Prostate gland (tissue), 2 donors: ENCODE results near the gene SGK2. TPM values are rescaled to one million over a fixed set of nuclear protein-coding genes. Genes with fewer than 3 reads are reported as not detected.

Experiments
- DNase-seq: peaks from one replicate; pipeline ENCODE4 v3.0.0-alpha.2; 2019; ENCODE audit warnings: low spot score
- H3K27ac ChIP-seq, 2 donors: fragments of 200-600 bp; sonication (generic); 2 replicates each; pipeline ENCODE4 v1.5.1; 2017 to 2019
- H3K27me3 ChIP-seq: fragments of 200-600 bp; sonication (generic); replicated peaks from 2 replicates; pipeline ENCODE4 v1.5.1; 2019; ENCODE audit not compliant: insufficient read depth
- H3K36me3 ChIP-seq, 2 donors: fragments of 200-600 bp; sonication (generic); 1 replicate in 1 of 2; 2 replicates in 1 of 2; pipeline versions ENCODE4 v1.5.1 to v1.8.1; 2017 to 2019
- H3K4me1 ChIP-seq: fragments of 200-600 bp; sonication (generic); replicated peaks from 2 replicates; pipeline ENCODE4 v1.5.1; 2019
- H3K4me3 ChIP-seq, 2 donors: fragments of 200-600 bp; sonication (generic); 2 replicates each; pipeline ENCODE4 v1.5.1; 2017 to 2019
- H3K9me3 ChIP-seq: fragments of 200-600 bp; sonication (generic); 2 replicates; pipeline ENCODE4 v1.5.1; 2017
- POLR2A ChIP-seq: fragments of 450-650 bp; IDR thresholded peaks from one replicate; pipeline ENCODE4 v1.6.1; 2016; ENCODE audit warnings: antibody characterized with exemption, mild to moderate bottlenecking
- POLR2AphosphoS5 ChIP-seq: sonication (generic); formaldehyde crosslinking; IDR thresholded peaks from one replicate; pipeline ENCODE4 v1.6.1; 2017; ENCODE audit warnings: antibody characterized with exemption
- WGBS: methylation state at CpG from one replicate; pipeline ENCODE4 v1.1.5; 2018; 5-methylcytosine and 5-hydroxymethylcytosine counted together
- intact Hi-C: fragments of 100-400 bp; cut with DNase I; formaldehyde crosslinking; loops from one replicate; pipeline ENCODE4 v1.14.2; 2022
- total RNA-seq, 2 donors: library from RNA; depleted of rRNA; stranded (reverse); fragments of >200 nt; gene quantifications; one replicate each; pipeline ENCODE4 v1.1.0, GENCODE V29; 2016
- TF ChIP-seq, protein P1 (sequence below), 4 experiments: fragments of 200-600 bp in 2 of 4; fragments of 450-650 bp in 2 of 4; sonication (generic) in 2 of 4; IDR thresholded peaks; 1 replicate in 3 of 4; 2 replicates in 1 of 4; pipeline ENCODE4 v1.5.1; 2016 to 2019; ENCODE audit warnings: antibody characterized with exemption in 4 of 4, mild to moderate bottlenecking in 2 of 4, moderate library complexity in 2 of 4

Gene SGK2
- total RNA-seq, 2 donors from 2014 or later: 0.68 to 4.5 TPM

DNA sequence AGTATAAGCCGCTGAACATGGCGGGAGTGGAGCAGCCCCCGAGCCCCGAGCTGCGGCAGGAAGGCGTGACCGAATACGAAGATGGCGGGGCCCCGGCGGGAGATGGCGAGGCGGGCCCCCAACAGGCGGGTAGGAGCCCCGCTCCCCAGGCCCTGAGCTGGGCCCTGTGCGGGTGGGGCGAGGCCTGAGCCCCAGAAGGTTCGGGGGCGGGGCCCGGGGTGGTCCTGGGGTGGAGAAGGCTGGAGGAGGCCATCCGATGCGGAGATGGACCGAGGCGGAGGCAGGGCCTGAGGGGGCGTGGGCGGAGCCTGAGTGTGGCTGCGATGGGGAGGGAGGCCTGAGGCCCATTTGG lies 44.2 kb upstream of the SGK2 start:
- DNase-seq: no peak
- intact Hi-C loops: no loop called here
- WGBS: 69% methylated on average over 25 of the region's 27 CpGs
- peak overlapping the region; percentile 57 to 74 for H3K27ac ChIP-seq
- TF ChIP-seq, protein P1, sequence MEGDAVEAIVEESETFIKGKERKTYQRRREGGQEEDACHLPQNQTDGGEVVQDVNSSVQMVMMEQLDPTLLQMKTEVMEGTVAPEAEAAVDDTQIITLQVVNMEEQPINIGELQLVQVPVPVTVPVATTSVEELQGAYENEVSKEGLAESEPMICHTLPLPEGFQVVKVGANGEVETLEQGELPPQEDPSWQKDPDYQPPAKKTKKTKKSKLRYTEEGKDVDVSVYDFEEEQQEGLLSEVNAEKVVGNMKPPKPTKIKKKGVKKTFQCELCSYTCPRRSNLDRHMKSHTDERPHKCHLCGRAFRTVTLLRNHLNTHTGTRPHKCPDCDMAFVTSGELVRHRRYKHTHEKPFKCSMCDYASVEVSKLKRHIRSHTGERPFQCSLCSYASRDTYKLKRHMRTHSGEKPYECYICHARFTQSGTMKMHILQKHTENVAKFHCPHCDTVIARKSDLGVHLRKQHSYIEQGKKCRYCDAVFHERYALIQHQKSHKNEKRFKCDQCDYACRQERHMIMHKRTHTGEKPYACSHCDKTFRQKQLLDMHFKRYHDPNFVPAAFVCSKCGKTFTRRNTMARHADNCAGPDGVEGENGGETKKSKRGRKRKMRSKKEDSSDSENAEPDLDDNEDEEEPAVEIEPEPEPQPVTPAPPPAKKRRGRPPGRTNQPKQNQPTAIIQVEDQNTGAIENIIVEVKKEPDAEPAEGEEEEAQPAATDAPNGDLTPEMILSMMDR (IDR thresholded peaks at IDR 0.05): no peak
- TF ChIP-seq POLR2AphosphoS5: no peak
- TF ChIP-seq POLR2A: no peak
- no peaks in the 10 kb centered on the region for H3K36me3 ChIP-seq
- H3K9me3 ChIP-seq: no peaks in the 10 kb centered on the region
- H3K4me1 ChIP-seq: no peaks in the 10 kb centered on the region
- no peaks in the 10 kb centered on the region for H3K27me3 ChIP-seq
- H3K4me3 ChIP-seq: peak overlapping the region; percentile 46 to 48

DNA sequence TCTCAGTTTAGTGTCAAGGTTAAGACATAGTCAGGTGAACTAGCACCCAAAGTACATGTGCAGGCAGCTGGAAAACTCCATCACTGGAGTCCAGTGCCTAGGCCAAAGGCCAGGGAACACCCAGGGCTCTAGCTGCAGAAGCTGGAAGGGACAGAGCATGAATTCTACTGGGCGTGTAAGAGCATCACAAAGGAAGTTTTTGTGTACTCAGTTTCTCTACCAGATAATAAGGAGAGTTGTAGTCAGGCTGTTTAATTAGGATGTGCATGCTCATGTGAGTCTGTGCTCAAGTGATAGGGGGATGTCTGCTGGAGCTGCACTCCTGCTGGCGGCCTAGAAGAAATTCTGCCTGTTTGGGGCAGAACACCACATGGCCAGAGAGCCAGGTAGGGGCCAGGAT lies 43.2 kb upstream of the SGK2 start:
- Histone ChIP-seq H3K36me3 (no peaks in the 10 kb centered on the region), H3K27ac (no peak overlapping the region), H3K4me3 (no peak overlapping the region), H3K9me3 (no peaks in the 10 kb centered on the region), H3K27me3 (no peaks in the 10 kb centered on the region), H3K4me1 (no peaks in the 10 kb centered on the region)
- DNase-seq: no peak
- 71% methylated on average over 2 of the region's 2 CpGs for WGBS
- intact Hi-C loops: no loop called here
- TF ChIP-seq, protein P1 (IDR thresholded peaks at IDR 0.05): no peak
- TF ChIP-seq POLR2AphosphoS5 (no peak), POLR2A (no peak)

DNA sequence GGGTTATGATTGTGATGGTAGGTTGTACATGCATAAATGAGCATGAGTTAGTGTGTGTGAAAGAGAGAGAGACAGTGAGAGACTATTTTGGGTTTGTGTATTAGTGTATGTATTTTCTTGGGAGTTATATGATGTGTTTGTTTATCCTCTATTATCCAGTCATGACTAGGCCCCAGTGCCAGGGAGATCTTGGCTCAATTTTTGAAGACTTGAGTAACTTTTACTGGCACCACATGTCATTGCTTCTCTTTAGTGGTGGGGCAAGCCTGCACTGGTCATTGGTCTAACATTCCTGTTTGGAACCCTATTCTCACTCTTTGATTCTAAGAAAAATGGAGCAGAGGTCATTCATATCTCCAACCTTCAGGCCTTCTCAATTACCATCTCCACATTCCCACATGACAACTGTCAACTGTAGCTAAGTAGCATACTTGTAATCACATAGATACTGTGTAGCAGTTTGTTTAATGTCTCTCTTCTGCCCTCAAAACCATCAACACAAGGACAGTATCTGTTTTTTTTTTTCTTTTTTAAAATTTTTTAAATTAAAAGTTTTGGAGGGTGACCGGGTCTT lies 42.5 kb upstream of the SGK2 start:
- intact Hi-C loops: no loop called here
- Histone ChIP-seq H3K4me3 (no peak overlapping the region), H3K9me3 (no peaks in the 10 kb centered on the region), H3K4me1 (no peaks in the 10 kb centered on the region), H3K27me3 (no peaks in the 10 kb centered on the region), H3K36me3 (no peaks in the 10 kb centered on the region), H3K27ac (no peak overlapping the region)
- no peak for DNase-seq
- TF ChIP-seq, protein P1 (IDR thresholded peaks at IDR 0.05): no peak
- TF ChIP-seq POLR2A (no peak), POLR2AphosphoS5 (no peak)
- 97% methylated on average over 1 of the region's 1 CpG for WGBS

DNA sequence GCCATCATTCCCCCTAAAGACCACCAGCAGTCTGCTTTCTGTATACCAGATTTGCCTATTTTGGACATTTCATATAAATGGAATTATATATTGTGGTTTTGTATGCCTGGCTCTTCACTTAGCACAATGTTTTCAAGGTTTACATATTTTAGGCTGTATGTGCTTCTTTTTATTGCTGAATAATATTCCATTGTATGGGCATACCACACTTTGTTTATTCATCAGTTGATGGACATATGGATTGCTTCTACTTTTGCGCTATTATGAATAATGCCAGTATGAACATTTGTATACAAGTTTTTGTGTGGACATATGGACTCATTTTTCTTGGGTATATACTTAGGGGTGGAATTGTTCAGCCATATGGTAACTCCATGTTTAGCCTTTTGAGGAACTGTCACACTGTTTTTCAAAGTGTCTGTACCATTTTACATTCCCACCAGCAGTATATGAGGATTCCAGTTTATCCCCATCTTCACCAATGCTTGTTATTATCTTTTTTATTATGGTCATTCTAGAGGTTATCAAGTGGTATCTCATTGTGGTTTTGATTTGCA lies 38.7 kb upstream of the SGK2 start:
- intact Hi-C loops: no loop called here
- DNase-seq: no peak
- Histone ChIP-seq H3K27me3 (no peaks in the 10 kb centered on the region), H3K36me3 (no peaks in the 10 kb centered on the region), H3K9me3 (no peaks in the 10 kb centered on the region), H3K4me3 (no peak overlapping the region), H3K27ac (no peak overlapping the region), H3K4me1 (no peaks in the 10 kb centered on the region)
- TF ChIP-seq, protein P1 (IDR thresholded peaks at IDR 0.05): no peak
- no peak for TF ChIP-seq POLR2A
- TF ChIP-seq POLR2AphosphoS5: no peak
- 100% methylated on average over 1 of the region's 1 CpG for WGBS

DNA sequence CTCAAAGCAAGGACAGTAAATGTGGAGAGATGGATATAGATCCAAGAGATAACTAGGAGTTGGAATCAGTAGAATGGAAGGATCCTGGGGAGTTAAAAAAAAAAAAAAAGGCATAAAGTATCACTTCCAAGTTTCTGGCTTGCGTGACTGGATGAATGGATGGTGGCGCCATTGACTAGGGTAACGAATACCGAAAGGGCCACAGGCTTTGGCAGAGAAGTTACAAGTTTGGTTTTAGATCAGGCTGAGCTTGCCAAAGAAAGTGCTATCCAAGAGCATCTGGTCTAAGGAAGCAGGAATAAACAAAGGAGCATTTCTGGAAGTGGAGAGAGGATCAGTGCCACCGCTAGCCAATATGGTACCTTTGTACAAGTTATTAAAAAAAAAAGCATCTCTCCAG lies 33.8 kb upstream of the SGK2 start:
- Histone ChIP-seq H3K27ac (no peak overlapping the region), H3K9me3 (no peaks in the 10 kb centered on the region), H3K4me1 (no peaks in the 10 kb centered on the region), H3K36me3 (no peaks in the 10 kb centered on the region), H3K4me3 (no peak overlapping the region), H3K27me3 (no peaks in the 10 kb centered on the region)
- 60% methylated on average over 5 of the region's 5 CpGs for WGBS
- DNase-seq: no peak
- no peak for TF ChIP-seq POLR2A
- no peak for TF ChIP-seq POLR2AphosphoS5
- TF ChIP-seq, protein P1 (IDR thresholded peaks at IDR 0.05): no peak
- intact Hi-C loops: no loop called here
